GM21825 (cell line): Measurements from ENCODE around the gene RRP15.
A peak's percentile ranks its signal among the peaks of the same experiment; 100 is the strongest.

Experiments used
- ATAC-seq: cut with Tn5 transposase; IDR thresholded peaks from one replicate; pipeline ENCODE4 v1.9.1; 2021; ENCODE audit warnings: mild to moderate bottlenecking, moderate library complexity; ENCODE audit not compliant: unreplicated experiment

The RRP15 gene, protein sequence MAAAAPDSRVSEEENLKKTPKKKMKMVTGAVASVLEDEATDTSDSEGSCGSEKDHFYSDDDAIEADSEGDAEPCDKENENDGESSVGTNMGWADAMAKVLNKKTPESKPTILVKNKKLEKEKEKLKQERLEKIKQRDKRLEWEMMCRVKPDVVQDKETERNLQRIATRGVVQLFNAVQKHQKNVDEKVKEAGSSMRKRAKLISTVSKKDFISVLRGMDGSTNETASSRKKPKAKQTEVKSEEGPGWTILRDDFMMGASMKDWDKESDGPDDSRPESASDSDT

GRCh38 chr1:218284917-218285635, at the start of gene RRP15:
RRP15 (plus strand) TSS chr1:218285293; CDS start chr1:218285317, 24 bp downstream.
- peak; percentile 100 for ATAC-seq

DNA sequence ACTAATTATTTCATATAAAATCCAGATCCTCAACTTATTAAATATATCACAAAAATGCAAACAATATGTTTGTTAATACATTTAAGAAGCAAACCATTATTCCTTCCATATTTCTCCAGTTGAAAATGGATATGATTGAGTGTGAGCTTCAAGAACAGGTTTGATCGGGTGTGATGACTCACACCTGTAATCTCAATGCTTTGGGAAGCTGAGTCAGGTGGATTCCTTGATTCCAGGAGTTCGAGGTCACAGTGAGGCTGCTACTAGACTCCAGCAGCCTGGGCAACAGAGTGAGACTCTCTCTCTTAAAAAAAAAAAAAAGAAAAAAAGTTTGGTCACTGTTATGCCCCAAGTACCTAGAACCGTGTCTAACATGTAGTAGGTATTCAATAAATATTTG, 42.9 kb upstream of the RRP15 start:
- ATAC-seq = no peak

DNA sequence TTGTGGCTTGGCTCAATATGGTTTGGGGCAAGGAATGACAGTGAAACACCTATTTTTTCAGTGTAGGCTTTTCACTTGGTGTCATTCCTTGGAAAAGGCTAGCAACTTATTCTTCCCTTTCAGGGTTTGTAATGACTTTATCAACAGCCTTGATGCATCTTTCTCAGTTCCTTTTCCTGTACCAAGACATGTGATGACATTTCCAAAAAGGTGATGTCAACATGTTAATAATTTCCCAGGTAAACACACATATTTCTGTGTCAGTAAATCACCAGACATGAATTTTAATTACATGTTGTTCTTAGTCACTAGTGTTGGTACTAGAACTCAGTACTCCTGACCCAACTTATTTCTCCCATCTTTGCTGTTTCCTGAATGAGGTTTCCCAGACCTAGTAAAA, 37.8 kb upstream of the RRP15 start:
- ATAC-seq = peak; percentile 62

DNA sequence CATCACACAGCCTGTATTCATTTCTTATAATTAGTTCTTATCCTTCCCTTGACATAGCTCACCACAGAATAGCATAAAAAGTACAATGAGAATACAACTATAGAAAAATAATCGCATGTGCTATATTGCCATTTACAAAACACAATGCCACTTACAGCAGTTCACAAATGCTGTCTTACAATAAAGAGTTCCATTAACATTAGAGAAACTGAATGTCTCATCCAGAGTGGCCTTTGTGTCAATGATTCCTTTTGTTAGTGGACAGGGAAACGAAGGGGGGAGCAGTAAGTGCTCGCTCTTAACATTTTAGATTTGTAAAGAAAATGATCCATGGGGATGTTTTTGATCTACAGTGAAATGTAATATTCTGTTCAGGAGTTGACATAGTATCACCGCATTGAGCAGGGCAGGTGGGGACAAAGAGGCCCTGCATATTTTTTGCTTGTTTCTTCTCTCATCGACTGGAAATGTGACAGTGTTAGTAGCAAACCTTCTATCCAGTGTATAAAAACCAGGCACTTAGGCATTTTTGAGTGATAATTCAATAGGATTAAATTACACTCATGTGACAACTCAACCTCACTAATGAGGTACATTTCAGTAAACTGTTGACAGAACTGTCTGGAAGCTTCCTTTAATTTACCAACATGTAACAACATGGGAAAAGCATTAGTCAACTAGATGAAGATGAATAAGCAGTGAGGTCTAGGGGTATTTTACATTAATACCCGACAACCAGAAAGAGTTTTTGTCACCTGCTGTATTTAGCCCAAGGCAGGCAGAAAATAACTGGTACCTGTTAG, 35.6 kb upstream of the RRP15 start:
- ATAC-seq = no peak

DNA sequence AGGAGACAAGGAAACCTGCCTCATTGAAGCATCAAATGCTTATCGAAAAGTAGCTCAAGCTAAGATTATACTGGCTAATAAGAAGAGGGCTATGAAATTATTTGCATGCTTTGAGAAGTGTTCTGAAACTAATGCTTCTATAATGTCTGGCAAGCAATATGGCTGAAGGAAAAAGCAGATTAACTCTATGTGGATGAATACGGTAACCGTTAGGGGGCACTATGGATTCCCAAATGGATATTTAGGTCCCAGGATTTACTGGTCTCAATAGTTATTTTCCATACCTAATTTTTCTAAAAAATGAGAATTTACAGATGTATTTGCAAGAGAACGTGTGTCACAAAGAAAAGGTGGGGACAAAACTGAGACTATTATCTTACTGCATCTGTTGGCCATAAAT, 34.6 kb upstream of the RRP15 start:
- ATAC-seq = no peak

DNA sequence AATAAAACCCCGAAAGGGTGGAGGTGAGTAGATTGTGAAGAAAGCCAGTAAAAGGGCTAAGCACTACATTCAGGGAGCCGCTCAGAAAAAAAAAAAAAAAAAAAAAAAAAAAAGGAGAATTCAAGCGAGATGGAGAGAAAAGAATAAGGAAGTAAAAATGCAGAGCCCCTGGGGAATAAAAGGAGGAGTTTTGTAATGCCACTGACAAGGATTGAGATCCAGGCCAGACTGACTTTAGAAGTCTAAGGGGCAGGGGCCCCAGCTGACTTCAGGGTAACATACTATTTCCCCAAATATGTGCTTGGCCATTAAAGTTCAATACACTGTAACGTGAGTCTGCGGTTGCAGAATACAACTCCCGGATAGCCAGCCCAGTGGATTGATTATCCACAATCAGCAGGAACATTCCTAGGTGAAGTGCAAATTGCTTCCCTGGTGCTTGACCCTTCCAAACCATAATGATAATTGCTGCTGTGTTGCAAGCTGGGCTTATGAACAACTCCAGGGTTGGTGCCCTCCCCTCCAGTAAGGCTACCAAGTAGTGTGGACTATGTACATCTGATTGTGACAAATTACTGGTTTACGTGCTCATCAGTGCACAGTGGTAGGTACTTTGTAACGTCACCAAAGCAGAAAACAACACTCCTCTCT, 30.7 kb upstream of the RRP15 start:
- no peak for ATAC-seq

- ATAC-seq = no peak
These were observed 30.0 kb upstream of the RRP15 start for GRCh38 chr1:218255090-218255489.

GRCh38 chr1:218257371-218257770, 27.7 kb upstream of the RRP15 start:
- no peak for ATAC-seq

- no peak for ATAC-seq
These were observed 27.1 kb upstream of the RRP15 start for GRCh38 chr1:218257971-218258370.

DNA sequence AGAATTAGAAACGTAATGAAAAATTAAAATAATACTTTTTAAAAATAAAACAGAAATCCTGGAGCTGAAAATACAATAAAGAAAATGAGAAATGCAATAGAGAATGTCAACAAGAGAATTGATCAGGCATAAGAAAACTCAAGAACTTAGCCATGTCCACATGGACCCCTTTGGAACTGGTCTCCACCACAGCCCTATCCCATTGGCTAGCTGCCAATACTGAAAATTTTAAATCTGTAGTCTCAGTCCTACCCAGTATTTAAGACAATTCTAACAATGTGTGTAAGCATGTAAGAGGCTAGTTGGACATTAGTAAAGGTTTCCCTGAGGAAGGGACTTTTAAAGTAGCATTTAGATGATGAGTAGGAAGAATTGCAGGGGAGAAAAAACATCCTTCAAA, 25.8 kb upstream of the RRP15 start:
- ATAC-seq = no peak

GRCh38 chr1:218259800-218260199, 25.3 kb upstream of the RRP15 start:
- peak; percentile 67 for ATAC-seq

DNA sequence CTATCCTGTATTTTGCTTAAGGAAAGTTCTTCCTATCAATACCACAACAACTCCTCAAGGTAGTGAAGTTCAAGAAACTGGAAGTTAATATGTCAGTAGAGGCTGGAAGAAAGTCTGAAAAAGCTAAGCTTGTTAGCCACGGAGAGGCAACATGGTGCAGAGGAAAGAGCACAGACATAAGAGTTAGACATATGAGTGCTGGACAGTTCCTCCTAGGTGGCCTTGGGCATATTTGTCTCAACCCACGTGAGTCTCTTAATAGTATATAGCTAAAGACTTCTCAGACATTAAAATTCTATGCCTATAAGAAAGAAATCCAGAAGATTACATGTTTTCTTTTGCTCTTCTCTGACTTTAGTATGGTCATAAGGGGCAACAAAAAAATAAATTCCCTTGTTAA, 22.8 kb upstream of the RRP15 start:
- no peak for ATAC-seq

GRCh38 chr1:218266356-218266755, 18.7 kb upstream of the RRP15 start:
- no peak for ATAC-seq

GRCh38 chr1:218272366-218272765, 12.7 kb upstream of the RRP15 start:
- ATAC-seq = no peak

GRCh38 chr1:218273762-218274479, 11.2 kb upstream of the RRP15 start:
- ATAC-seq = no peak

DNA sequence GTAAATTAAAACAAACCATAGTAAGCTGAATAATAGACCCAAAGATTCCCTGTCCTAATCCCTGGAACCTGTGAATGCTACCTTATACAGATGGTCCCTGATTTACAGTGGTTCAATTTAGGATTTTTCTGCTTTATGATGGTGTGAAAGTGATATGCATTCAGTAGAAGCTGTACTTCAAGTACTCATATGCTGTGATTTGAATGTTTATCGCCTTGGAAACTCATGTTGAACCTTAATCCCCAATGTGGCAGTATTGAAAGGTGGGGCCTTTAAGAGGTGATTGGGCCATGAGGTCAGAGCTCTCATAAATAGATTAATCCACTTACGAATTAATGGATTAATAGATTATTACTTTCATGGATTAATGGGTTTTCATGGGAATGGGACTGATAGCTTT, 10.6 kb upstream of the RRP15 start:
- ATAC-seq = no peak

DNA sequence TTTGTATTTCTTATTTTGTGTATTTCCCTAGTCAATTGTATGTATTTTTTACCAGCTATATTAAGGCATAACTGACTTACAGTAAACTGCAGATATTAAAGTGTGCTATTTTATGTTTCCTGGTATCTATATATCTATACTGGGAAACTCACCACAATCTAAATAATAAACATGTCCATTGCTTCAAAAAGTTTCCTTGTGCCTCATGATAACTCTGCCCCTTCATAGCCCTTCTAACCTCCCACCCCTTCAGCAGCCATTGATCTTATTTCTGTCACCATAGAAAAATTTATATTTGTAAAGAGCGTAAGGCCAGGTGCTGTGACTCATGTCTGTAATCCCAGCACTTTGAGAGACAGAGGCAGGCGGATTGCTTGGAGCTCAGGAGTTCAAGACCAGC, 9.3 kb upstream of the RRP15 start:
- no peak for ATAC-seq

- ATAC-seq = no peak
These were observed 3.8 kb upstream of the RRP15 start for GRCh38 chr1:218281285-218281684.

- ATAC-seq = peak; percentile 22
These were observed 646 bp upstream of the RRP15 start for GRCh38 chr1:218284377-218284916.

GRCh38 chr1:218292515-218292914, 7.4 kb downstream of the RRP15 start:
- ATAC-seq = no peak
